Body of pancreas (tissue), 4 donors: ENCODE data around the gene TXNDC5.

Experiments
- POLR2A ChIP-seq, 3 donors: fragments of 450-650 bp; IDR thresholded peaks; one replicate each; pipeline ENCODE4 v1.6.1; 2016; ENCODE audit warnings: antibody characterized with exemption in 3 of 3, mild to moderate bottlenecking in 2 of 3
- TF ChIP-seq, protein P1 (sequence below), 7 experiments: fragments of 450-650 bp in 4 of 7; fragments of 200-600 bp in 3 of 7; sonication (generic) in 3 of 7; IDR thresholded peaks; one replicate each; pipeline ENCODE4 v1.5.1; 2016 to 2019; ENCODE audit warnings: antibody characterized with exemption in 7 of 7

GRCh38 chr6:7932625-7933024 is 22.0 kb upstream of the TXNDC5 start:
- TF ChIP-seq, protein P1, sequence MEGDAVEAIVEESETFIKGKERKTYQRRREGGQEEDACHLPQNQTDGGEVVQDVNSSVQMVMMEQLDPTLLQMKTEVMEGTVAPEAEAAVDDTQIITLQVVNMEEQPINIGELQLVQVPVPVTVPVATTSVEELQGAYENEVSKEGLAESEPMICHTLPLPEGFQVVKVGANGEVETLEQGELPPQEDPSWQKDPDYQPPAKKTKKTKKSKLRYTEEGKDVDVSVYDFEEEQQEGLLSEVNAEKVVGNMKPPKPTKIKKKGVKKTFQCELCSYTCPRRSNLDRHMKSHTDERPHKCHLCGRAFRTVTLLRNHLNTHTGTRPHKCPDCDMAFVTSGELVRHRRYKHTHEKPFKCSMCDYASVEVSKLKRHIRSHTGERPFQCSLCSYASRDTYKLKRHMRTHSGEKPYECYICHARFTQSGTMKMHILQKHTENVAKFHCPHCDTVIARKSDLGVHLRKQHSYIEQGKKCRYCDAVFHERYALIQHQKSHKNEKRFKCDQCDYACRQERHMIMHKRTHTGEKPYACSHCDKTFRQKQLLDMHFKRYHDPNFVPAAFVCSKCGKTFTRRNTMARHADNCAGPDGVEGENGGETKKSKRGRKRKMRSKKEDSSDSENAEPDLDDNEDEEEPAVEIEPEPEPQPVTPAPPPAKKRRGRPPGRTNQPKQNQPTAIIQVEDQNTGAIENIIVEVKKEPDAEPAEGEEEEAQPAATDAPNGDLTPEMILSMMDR (IDR thresholded peaks at IDR 0.05): no peak
- no peak for TF ChIP-seq POLR2A (IDR thresholded peaks at IDR 0.05)
